HEK293 (cell line): ENCODE data around the gene CCL24.

Source experiments
- CTCF ChIP-seq: fragments of 450-650 bp; formaldehyde crosslinking; IDR thresholded peaks from 2 replicates; pipeline ENCODE4 v1.5.1; 2016; ENCODE audit warnings: missing biosample characterization, missing genetic modification characterization
- GLIS2 ChIP-seq: fragments of 450-650 bp; formaldehyde crosslinking; IDR thresholded peaks from 2 replicates; pipeline ENCODE4 v1.5.1; 2016; ENCODE audit warnings: missing biosample characterization, missing genetic modification characterization
- HOXD13 ChIP-seq: sonication (generic); formaldehyde crosslinking; IDR thresholded peaks from 2 replicates; pipeline ENCODE4 v1.8.0; 2022; ENCODE audit warnings: missing genetic modification reagents, borderline replicate concordance
- PRDM4 ChIP-seq: fragments of 450-650 bp; formaldehyde crosslinking; IDR thresholded peaks from 2 replicates; pipeline ENCODE4 v1.5.1; 2017; ENCODE audit warnings: missing biosample characterization, missing genetic modification characterization
- ZIC2 ChIP-seq: fragments of 450-650 bp; formaldehyde crosslinking; IDR thresholded peaks from 2 replicates; pipeline ENCODE4 v1.5.1; 2016; ENCODE audit warnings: missing biosample characterization, missing genetic modification characterization
- ZNF133 ChIP-seq: fragments of 450-650 bp; formaldehyde crosslinking; IDR thresholded peaks from 2 replicates; pipeline ENCODE4 v1.5.1; 2016; ENCODE audit warnings: missing biosample characterization, missing genetic modification characterization
- ZNF175 ChIP-seq: fragments of 450-650 bp; formaldehyde crosslinking; IDR thresholded peaks from 2 replicates; pipeline ENCODE4 v1.5.1; 2016; ENCODE audit warnings: missing biosample characterization, missing genetic modification characterization
- ZNF660 ChIP-seq: fragments of 450-650 bp; IDR thresholded peaks from 2 replicates; pipeline ENCODE4 v1.5.1; 2018; ENCODE audit warnings: missing biosample characterization, mild to moderate bottlenecking, missing genetic modification characterization
- ZNF664 ChIP-seq: fragments of 450-650 bp; formaldehyde crosslinking; IDR thresholded peaks from 2 replicates; pipeline ENCODE4 v1.5.1; 2016; ENCODE audit warnings: missing biosample characterization, missing genetic modification characterization
- TF ChIP-seq, protein P1 (sequence below): fragments of 450-650 bp; formaldehyde crosslinking; IDR thresholded peaks from 2 replicates; pipeline ENCODE4 v1.5.1; 2016; ENCODE audit warnings: missing biosample characterization, missing genetic modification characterization
- TF ChIP-seq, protein P2 (sequence below): fragments of 450-650 bp; formaldehyde crosslinking; IDR thresholded peaks from 2 replicates; pipeline ENCODE4 v1.5.1; 2016; ENCODE audit warnings: missing biosample characterization, missing genetic modification characterization, low read depth

GRCh38 chr7:75811894-75812678 lies 1.5 kb downstream of the CCL24 start:
- TF ChIP-seq ZNF133 (tag by site-specific recombination) (no peak), ZIC2 (tag by site-specific recombination) (no peak), CTCF (tag by site-specific recombination) (no peak), PRDM4 (tag by site-specific recombination) (no peak), ZNF175 (tag by site-specific recombination) (no peak), GLIS2 (tag by site-specific recombination) (no peak), ZNF664 (tag by site-specific recombination) (no peak), ZNF660 (no peak), HOXD13 (CRISPR knock-in tag) (no peak)
- TF ChIP-seq, protein P1, sequence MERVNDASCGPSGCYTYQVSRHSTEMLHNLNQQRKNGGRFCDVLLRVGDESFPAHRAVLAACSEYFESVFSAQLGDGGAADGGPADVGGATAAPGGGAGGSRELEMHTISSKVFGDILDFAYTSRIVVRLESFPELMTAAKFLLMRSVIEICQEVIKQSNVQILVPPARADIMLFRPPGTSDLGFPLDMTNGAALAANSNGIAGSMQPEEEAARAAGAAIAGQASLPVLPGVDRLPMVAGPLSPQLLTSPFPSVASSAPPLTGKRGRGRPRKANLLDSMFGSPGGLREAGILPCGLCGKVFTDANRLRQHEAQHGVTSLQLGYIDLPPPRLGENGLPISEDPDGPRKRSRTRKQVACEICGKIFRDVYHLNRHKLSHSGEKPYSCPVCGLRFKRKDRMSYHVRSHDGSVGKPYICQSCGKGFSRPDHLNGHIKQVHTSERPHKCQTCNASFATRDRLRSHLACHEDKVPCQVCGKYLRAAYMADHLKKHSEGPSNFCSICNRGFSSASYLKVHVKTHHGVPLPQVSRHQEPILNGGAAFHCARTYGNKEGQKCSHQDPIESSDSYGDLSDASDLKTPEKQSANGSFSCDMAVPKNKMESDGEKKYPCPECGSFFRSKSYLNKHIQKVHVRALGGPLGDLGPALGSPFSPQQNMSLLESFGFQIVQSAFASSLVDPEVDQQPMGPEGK (tag by site-specific recombination): no peak
- TF ChIP-seq, protein P2, sequence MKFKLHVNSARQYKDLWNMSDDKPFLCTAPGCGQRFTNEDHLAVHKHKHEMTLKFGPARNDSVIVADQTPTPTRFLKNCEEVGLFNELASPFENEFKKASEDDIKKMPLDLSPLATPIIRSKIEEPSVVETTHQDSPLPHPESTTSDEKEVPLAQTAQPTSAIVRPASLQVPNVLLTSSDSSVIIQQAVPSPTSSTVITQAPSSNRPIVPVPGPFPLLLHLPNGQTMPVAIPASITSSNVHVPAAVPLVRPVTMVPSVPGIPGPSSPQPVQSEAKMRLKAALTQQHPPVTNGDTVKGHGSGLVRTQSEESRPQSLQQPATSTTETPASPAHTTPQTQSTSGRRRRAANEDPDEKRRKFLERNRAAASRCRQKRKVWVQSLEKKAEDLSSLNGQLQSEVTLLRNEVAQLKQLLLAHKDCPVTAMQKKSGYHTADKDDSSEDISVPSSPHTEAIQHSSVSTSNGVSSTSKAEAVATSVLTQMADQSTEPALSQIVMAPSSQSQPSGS (tag by site-specific recombination): no peak; the same call in 1 of the 2 replicates
